ENCODE data around the gene RAMACL.

Gene RAMACL

DNA sequence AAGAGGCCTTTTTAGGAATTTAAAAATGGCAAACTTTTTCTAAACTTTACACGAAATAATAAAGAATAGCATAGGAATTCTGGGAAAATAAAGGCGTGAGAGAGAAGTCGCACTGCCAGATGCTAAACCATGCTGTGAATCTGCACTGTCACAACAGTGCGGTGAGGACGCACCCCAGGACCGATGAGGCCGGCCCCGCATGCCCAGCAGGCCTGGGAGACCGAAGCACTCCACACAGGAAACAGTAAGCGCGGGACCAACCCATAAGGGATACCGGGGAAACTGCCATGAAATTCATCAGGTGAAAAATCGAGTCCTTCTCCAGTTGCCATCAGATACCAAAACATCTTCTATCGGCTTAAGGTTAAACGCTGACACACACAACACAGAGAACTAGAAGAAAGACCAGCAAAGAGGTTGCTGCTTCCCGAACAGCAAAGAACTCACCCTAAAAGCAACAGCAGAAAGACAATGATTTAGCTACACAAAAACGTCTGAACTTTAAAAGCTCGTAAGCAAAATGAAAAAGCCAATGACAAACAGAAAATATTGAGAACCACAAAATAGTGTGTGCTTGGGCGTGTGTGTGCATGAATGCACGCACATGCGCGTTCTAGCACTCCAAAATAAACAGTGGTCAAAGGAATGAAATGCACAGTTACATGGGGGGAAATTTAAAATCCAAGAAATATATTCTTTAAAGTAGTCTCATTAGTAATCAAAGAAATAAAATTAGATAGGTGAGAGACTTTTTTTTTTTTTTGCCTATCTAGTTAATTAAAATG, 15.4 kb downstream of the RAMACL start:
- Histone ChIP-seq H3K27me3 (replicated peaks) (no peaks in the 10 kb centered on the region), H3K36me3 (replicated peaks) (no peaks in the 10 kb centered on the region), H3K4me3 (ENCODE audit: low read depth, low read length) (no peak overlapping the region), H3K27ac (peak overlapping the region; percentile 66)
- in situ Hi-C loops (cut with HindIII; ENCODE audit: low pct_ligation_motif_present, low sequenced_read_pairs), result no loop called here
- DNase-seq, result no peak
- no peak for TF ChIP-seq CTCF (IDR thresholded peaks at IDR 0.05; ENCODE audit: low read depth, low read length, missing control alignments)

- in situ Hi-C loops (cut with HindIII; ENCODE audit: low pct_ligation_motif_present, low sequenced_read_pairs), result no loop called here
- H3K36me3 ChIP-seq (replicated peaks), result no peaks in the 10 kb centered on the region
- no peak overlapping the region for H3K4me3 ChIP-seq (ENCODE audit: low read depth, low read length)
- H3K27ac ChIP-seq, result no peak overlapping the region
- DNase-seq, result no peak
- no peaks in the 10 kb centered on the region for H3K27me3 ChIP-seq (replicated peaks)
- no peak for TF ChIP-seq CTCF (IDR thresholded peaks at IDR 0.05; ENCODE audit: low read depth, low read length, missing control alignments)
Observed at GRCh38 chr6:166569206-166569605, 17.3 kb downstream of the RAMACL start.

DNA sequence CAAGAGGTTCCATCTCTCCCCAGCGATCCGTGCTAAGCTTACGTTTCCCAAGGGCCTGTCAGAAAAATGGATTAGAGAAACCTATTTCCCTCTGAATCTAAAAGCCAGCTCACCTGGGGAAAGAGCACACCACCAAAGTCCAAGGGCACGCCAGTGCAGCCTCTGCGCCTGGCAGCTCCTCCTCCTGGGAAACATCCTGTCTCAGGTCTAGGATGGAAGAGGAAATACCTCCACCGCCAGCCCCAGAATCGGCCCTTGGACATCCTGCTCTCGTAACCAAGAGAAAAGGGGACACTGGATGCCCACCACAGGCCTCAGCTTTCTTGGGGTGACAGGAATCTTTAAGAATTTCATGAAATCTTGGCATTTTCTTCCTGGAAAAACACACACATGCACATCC, 18.7 kb downstream of the RAMACL start:
- in situ Hi-C loops (cut with HindIII; ENCODE audit: low pct_ligation_motif_present, low sequenced_read_pairs), result no loop called here
- Histone ChIP-seq H3K36me3 (replicated peaks) (no peaks in the 10 kb centered on the region), H3K4me3 (ENCODE audit: low read depth, low read length) (no peak overlapping the region), H3K27ac (peak overlapping the region; percentile 43), H3K27me3 (replicated peaks) (no peaks in the 10 kb centered on the region)
- no peak for DNase-seq
- TF ChIP-seq CTCF (IDR thresholded peaks at IDR 0.05; ENCODE audit: low read depth, low read length, missing control alignments), result no peak

- Histone ChIP-seq H3K4me3 (ENCODE audit: low read depth, low read length) (no peak overlapping the region), H3K27ac (peak overlapping the region; percentile 43), H3K36me3 (replicated peaks) (no peaks in the 10 kb centered on the region), H3K27me3 (replicated peaks) (no peaks in the 10 kb centered on the region)
- in situ Hi-C loops (cut with HindIII; ENCODE audit: low pct_ligation_motif_present, low sequenced_read_pairs), result no loop called here
- TF ChIP-seq CTCF (IDR thresholded peaks at IDR 0.05; ENCODE audit: low read depth, low read length, missing control alignments), result no peak
- peak; percentile 91 for DNase-seq
Observed at GRCh38 chr6:166567107-166567506, 19.4 kb downstream of the RAMACL start.

- H3K36me3 ChIP-seq (replicated peaks), result no peaks in the 10 kb centered on the region
- TF ChIP-seq CTCF (IDR thresholded peaks at IDR 0.05; ENCODE audit: low read depth, low read length, missing control alignments), result no peak
- H3K27me3 ChIP-seq (replicated peaks), result no peaks in the 10 kb centered on the region
- peak overlapping the region; percentile 42 for H3K27ac ChIP-seq
- no peak overlapping the region for H3K4me3 ChIP-seq (ENCODE audit: low read depth, low read length)
- in situ Hi-C loops (cut with HindIII; ENCODE audit: low pct_ligation_motif_present, low sequenced_read_pairs), result no loop called here
- DNase-seq, result no peak
Observed at GRCh38 chr6:166566026-166567011, 20.2 kb downstream of the RAMACL start.

Measured in brain microvascular endothelial cell (primary cell).